Head of caudate nucleus (tissue), 42 donors: ENCODE results near the gene ANAPC4.
A peak's percentile ranks its signal among the peaks of the same experiment; 100 is the strongest.
"Not testable (repeated sequence)": the region's sequence is repeated elsewhere in the genome, so short reads cannot be mapped to it uniquely, and the experiment has no call there.

ENCODE experiments used
- DNase-seq, 42 donors: peaks; one replicate each; pipeline versions ENCODE4 v3.0.0 to v3.0.0-alpha.2; 2020 to 2021; ENCODE audit warnings: mixed read lengths in 7 of 42
- intact Hi-C: fragments of 100-400 bp; cut with DNase I; formaldehyde crosslinking; loops from one replicate; pipeline ENCODE4 v1.15.0; 2022

ANAPC4 gene

DNA sequence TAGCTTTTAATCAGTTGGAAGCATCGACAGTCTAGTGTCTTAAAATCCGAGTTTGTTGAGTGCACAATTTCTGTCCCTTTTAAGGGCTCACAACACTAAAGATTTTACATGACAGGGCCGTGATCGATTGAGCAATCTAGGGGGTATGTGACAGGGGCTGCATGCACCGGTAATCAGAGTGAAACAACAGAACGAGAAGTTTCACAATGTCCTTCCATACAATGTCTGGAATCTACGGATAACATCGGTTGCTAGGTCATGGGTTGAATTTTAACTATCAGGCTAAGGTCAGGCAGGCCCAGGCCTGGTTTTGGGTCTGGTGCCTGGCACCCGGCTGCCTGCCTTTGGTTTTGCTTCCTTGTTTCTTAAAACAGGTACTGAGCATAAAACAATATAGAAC is 4.5 kb upstream of the ANAPC4 start:
- intact Hi-C loops: loop anchor here (10.0 kb wide), 1 partner anchor 208 kb away; the partner anchor contains the start of gene SEPSECS
- not testable (repeated sequence) for DNase-seq

DNA sequence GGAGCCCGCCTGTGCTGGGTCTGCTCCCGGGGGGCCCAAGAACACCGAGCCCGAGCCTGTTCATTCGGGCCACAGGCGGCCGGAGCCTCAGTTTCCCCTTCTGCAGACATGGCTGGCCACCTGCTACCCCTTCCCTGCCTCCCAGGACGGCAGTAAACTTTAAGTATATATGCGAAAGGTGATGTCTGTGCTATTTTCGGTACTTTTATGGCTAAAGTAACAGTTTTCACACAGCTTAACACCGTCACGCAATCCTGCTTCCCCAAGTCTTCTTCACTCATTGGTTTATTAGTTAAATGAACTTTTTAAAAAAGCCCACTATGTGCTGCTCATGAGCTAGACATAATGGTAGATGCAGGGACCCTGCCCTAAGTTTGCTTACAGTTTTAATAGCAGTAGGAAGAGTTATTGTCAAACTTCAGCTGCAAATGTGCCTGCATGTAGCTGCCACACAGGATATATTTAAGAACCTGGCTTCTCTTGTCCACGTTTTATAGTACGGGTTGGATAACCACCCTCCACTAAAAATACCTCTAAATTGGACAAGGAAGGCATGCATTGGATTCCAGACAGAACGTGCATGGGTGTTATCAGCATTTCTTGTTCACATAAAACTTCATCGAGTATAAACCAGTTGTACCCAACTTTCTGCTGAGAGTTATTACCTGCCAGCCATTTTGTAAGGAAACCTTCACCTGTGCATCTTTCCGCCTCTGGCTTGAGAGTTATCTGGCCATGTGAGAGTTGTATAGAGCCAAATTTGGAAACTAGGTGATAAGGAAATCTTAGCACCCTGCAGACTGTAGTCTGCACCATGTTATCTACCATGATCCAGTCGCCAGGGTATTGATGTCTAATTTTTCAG is 741 bp downstream of the ANAPC4 start:
- intact Hi-C loops: loop anchor here (10.0 kb wide), 1 partner anchor 213 kb away; the partner anchor contains the start of gene SEPSECS
- DNase-seq: peak in 1 of 42 donors; percentile 16

DNA sequence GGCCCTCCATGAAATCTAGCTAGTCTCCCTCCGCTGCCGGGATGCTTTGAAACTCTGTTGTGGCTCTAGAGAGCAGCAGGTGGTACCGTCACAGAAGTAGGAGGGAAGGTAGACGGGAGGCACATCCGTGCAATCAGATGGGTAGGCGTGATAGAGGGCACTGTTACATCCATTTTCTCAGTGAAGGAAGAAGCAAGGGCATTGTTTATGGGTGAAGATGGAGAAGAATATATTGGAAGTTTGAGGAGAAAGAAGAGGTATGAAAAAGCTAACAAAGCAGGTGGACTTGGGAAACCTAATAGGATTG is 1.3 kb downstream of the ANAPC4 start:
- DNase-seq: no peak
- intact Hi-C loops: loop anchor here (10.0 kb wide), 1 partner anchor 214 kb away; the partner anchor contains the start of gene SEPSECS

DNA sequence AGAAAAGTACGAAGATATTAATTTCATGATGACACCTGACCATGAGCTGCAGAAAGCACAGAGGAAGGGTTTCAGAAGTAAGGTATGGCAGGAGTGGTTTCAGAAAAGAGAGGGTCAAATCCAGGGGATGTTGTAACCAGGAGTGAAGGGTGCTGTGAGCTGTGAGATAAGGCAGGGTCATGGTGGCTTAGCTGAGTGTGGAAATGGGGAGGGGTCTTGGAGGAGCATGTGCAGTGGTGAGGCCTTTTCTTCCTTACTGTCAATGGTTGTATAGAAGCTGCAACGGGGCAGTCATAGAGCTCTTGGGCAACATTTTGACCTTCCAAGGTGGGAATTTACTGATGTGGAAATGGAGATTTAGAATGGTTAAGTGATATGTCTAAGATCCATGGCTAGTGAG is 2.5 kb downstream of the ANAPC4 start:
- DNase-seq: no peak
- intact Hi-C loops: loop anchor here (10.0 kb wide), 1 partner anchor 215 kb away; the partner anchor contains the start of gene SEPSECS

DNA sequence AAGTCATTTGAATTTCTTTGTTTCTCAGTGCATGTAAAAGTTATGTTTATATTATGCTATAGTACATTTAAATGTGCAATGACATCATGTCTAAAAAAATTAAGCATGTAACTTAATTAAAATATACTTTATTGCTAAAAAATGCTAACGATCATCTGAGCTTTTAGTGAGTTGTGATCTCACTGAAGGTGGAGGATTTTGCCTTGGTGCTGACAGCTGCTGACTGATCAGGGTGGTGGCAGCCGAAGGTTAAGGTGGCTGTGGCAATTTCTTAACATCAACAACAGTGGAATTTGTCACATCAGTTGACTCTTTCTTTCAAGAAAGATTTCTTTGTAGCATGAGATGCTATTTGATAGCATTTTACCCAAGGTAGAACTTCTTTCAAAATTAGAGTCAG is 6.6 kb downstream of the ANAPC4 start:
- intact Hi-C loops: no loop called here
- DNase-seq: no peak

DNA sequence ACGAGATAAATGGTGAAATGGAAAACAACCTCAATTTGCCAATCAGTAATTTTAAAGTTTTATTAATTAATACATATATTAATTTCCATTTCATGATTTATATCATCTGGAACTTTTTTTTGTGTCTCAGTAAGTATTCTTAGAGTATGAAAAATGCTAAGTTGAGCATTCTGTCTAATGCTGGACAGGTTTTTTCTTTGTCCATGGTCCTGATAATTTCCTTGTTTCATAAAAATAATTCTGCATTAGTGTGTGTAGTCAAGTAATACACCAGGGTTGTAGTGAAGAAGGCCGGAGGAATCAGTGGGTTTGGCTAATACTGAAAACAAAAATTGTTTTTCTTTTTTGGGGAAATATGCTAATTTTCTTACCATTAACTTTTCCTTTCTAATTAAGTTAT is 9.9 kb downstream of the ANAPC4 start:
- no peak for DNase-seq
- intact Hi-C loops: no loop called here

DNA sequence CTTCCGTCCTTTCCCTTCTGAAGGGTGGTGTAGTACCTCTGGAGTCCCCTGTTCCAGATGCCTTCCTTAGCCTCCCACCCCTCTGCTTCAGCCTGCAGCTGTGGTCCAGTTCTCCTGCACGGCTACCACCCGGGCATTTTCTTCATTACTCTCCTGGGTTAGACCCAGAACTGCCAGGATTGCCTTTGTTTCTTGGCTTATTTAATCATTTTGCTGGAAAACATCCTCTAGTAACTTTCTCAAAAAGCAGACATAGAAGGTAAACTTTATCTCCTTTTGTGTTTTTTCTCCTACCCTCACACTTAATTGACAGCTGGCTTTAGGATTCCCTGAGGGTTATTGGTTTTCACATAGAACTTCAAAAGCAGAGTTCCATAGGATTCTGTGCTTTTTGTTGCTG is 20.2 kb downstream of the ANAPC4 start:
- intact Hi-C loops: no loop called here

DNA sequence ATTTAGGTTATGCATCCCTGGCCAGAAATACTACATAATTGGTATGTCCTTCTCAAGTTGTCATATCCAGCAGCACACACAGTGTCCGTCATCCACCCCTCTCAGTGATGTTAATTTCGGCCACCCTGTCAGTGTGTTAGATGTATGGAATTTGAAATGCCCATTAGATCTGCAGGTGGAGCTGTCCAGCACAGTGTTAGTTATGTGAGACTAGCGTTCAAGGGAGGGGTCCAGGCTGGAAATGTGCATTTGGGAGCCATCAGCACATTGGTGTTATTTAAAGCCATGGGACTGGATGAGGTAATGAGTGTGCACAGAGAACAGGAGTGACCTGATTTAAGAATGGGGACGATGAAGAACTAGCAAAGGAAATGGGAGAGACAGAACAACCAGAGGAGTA is 22.4 kb downstream of the ANAPC4 start:
- no peak for DNase-seq
- intact Hi-C loops: no loop called here

More for the DNA sequence above, 20.2 kb downstream of the ANAPC4 start:
- DNase-seq: no peak

DNA sequence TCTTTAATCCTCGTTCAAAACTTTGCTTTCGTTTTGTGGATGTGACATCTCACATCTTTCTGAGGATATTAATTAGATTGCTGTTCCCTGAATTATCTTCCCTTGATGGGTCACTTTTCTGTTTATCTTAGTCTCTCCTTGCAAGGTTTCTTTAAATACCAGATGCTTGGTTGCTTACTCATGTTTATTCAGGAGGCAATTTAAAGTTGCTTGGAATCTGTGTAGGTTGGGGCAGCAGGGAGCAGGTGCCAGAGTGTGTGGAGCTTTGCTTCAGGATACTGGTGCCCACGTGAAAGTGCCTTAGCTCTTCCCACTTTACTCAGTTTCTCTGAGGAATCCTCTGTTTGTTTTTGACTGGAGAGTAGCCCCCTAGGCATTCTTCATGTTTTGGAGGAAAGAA is 24.0 kb downstream of the ANAPC4 start:
- no peak for DNase-seq
- intact Hi-C loops: no loop called here

DNA sequence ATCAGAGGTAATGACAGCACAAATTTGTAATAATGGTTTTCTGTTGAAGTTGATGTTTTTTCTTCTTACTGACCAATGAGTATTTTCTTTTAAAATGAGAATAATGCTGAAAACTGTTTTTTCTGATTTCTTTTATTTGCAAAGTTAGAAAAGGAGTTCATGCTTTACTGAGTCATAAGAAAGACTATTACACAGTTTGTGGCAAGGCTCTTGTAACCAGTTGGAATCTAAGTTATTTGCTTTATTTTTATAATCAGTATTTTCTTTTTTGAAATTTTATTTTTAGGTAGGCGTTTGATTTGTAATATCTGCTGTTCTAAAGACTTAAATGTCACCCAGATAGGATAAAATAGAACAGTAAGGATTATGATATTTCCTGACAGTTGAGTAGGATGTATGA is 25.5 kb downstream of the ANAPC4 start:
- no peak for DNase-seq
- intact Hi-C loops: no loop called here

DNA sequence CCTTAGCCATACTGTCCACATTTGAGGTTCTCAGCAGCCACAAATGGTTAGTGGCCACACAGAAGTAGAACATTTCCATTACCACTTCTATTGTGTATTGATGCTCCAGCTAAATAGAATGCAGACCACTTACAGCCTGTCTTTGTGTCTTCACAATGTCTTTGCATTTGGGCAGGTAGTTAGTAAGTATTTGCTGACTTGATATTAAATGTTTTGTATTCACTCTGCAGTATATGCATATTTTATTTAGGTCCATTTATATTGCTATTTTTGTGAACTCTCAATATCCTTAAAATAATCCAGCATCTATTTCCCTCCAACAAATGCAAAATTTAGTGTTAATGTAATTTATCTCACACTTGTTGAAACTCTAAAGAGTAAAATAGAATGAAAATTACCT is 26.6 kb downstream of the ANAPC4 start:
- intact Hi-C loops: no loop called here
- DNase-seq: no peak

DNA sequence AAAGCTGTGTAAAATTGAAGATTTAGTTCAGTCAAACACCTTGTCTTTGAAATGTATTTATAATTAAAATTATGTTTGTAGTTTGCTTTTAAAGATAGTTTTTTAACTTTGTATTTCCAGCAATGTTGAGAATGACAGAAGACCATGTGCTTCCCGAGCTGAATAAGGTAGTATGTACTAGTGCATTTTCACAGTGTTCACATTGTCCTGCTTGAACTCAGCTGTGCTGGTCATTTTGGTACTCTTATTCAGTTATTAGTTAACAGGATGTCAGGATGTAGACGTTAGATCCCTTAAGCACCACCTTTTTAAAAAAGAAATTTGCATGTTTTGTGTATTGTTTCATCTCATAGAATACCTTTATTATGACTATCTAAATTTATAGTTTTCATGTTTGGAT is 28.4 kb downstream of the ANAPC4 start:
- no peak for DNase-seq
- intact Hi-C loops: no loop called here

DNA sequence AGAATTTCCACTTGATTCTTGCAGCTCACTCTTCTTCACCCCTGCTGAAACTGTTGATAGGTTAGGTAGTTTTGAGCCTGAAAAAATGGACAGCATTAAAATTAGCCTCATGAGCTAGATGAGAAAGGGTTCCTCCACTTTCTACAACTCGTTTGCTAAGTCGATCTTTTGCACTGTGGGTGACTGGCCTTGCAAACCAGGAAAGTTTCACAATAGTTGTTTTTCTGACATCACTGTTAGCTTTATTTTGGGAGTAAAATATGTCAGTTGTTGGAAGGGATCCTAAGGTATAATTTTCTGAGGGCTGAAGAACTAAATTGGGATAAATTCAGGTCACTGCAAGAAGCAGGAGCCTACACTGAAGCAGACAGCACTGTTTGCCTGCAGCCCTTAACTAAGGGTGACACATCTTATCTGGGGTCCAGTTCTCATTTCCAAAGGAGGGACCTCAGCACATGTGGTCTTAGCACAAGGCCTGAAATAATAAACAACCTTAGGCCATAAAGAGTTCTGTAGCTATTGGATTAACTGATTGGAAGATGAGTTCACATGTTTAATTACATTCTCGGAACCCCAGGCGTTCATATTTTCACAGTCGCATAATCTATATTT is 29.1 kb downstream of the ANAPC4 start:
- no peak for DNase-seq

DNA sequence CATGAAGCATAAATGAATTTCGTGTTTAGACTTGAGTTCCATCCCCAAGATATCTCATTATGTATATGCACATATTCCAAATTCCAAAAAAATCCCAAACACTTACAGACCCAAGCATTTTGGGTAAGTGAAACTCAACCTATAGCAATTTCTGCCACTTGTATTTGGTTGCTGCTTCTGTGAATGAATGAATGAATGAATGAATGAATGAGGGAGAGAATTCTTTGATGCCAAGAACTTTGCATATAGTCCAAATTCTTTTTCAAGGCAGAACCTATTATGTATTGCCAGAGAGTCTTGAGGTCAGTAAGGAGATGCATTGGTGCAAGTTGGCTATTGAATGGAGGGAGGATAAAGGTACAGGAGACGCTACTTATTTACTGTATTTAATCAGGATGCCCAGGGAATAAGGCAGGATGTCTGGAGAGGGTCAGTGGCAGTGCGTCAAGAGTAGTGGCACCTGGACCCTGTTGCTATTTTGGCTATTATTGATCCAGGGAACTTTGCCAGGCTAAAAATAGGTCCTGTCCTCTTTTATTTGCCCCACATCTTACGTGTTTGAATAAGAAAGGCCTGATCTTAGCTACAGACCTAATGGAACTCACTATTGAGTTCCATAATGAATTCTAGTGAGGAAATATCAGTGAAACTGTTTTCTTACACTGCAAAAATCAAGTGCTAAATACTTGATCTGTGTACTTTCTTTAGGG is 33.9 kb downstream of the ANAPC4 start:
- DNase-seq: no peak

More for the DNA sequence above, 29.1 kb downstream of the ANAPC4 start:
- intact Hi-C loops: no loop called here

DNA sequence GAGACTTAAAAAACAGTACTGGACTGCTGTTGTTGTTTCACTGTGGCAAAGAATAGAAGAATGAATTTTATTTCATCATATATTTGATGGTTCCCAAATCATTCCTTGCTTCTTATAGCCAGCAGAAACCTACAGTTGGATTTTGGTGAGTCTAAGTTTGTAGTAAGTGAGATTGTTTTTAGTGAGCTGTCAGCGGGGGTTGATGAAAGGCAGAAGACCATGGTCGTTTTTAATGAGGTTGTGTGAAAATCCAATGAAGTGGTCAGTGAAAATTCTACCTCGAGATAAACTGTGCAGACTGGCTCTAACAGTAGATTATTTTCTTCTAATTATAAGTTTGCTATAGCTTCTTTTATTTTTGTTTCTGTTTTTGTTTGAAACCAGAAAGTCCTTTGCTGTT is 36.2 kb downstream of the ANAPC4 start:
- DNase-seq: no peak
- intact Hi-C loops: no loop called here

More for the DNA sequence above, 33.9 kb downstream of the ANAPC4 start:
- intact Hi-C loops: no loop called here

DNA sequence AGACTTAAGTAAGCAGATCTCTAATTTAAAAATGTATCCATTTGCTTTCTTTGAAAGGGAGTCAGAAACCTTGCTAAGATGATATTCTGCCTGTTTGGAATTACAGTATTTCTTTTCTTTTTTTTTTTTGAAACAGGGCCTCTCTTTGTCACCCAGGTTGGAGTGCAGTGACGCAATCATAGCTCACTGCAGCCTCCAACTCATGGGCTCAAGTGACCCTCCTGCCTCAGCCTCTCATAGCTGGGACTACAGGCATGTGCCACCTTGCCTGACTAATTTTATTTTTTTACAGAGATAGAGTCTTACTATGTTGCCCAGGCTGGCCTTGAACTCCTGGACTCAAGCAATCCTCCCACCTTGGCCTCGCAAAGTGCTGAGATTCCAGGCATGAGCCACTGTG is 40.0 kb downstream of the ANAPC4 start:
- intact Hi-C loops: no loop called here
- DNase-seq: no peak

DNA sequence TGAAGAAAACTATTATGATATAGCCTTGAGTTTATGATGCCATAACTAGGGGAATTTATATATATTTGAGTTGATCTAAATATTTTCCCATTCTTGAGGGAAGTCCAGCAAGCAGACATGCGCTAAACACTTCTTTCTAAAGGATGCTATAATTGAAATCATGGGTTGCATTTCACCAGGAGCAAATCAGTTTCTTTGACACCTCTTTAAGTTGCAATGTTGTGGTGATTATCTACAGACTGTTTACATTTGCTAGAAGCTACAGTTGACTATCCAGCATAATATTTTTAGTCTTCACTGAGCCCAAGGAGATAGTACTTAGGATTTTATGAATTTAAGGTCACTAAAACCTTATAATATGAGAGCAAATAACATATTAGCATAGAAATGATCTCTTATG is 43.9 kb downstream of the ANAPC4 start:
- intact Hi-C loops: no loop called here
- no peak for DNase-seq

DNA sequence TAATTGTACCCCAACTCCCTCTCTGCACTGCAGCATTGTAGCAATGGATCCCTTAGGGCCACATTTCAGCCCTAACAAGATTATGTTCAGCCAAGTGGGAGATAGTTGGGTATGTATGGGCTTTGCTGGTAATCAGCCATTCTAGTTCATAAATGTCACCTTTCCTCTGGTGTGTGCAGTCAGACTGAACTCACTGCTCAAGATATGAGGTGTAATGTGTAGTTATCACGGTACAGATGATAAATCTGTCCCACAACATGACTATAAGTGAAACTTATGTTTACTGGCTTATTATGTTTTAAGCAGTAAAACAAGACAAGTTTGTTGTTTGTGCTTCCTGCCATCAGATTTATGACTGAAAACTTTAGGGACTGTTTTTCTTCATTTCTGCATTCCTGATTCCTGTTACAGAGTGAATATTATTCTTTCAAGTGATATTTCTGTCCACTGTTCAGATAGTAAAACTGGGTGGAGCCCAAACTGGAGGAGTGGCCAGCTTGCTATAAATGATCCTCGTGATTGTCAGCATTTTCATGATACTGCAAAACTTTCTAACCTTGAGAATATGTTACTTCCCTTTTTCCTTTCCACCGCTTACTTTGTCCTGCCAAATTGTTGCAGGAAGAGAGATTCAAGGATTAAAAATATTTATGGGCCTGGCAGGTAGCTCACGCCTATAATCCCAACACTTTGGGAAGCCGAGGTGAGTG is 44.9 kb downstream of the ANAPC4 start:
- intact Hi-C loops: no loop called here
- DNase-seq: no peak

DNA sequence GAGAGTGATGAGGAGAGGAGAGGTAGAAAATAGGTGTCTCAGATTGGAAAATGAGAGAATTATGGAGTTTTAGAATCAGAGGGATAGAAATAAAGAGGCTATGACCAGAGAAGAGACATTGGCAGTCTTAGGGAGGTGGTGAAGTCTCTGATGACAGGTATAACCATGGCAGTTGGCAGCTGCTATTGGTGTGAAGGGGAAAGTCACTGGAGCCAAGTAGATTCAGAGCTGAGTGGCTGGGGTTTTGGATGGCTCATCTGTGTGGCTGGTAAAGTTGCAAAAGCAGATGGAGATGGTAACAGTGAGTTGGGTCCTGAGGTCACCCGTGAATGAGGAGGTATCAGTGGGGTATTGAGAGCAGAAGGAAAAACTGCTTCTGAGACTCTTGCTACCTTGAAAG is 46.5 kb downstream of the ANAPC4 start:
- no peak for DNase-seq
- intact Hi-C loops: no loop called here
